ENCODE results near the gene CLDN20. TPM values are rescaled to one million over a fixed set of nuclear protein-coding genes. Genes with fewer than 3 reads are reported as not detected.

The CLDN20 gene
- total RNA-seq, 4 donors from 2014 or later: not detected

DNA sequence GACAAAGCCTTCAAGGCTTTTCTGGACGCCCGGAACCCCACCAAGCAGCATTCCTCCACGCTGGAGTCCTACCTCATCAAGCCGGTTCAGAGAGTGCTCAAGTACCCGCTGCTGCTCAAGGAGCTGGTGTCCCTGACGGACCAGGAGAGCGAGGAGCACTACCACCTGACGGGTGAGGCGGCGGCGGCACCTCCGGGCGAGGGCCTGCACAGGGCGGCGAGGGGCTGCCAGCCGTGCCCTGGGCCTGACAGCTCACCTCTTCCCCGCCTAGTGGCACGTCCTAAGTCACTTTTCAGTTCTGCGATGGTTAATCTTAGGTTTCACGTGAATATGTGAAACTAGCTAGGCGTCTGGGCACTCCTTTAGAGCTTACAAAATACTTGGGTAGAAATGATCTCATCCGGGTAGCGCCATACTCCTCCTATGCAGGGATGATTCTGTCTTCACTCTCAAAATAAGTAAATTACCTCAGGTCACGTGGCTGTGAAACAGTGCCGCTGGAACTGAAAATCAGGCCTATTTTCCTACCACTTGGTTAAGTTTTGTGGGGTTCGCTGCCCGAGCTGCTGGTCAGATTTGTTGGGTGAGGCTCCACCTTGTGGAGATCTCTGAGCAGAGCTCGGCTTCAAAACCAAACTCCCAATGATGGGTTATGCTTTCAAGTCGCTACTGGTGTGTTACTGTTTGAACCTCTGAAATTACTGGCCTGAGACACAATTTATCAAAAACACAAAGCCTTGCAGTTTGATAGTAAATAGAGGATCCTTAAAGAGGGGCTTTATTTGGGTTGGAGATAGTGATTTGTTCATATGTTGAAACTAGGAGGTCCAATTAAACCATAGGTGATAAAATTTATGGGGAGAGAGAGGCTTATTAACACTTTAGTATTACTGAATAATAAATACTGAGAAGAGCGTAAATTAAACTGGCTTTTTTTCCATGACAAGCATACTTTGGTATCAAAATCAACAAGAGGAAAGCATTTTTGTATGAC is 15.5 kb upstream of the CLDN20 start:
- TF ChIP-seq EP300 (IDR thresholded peaks at IDR 0.05) (no peak), POLR2A (IDR thresholded peaks at IDR 0.05; ENCODE audit: low read depth) (no peak), POLR2AphosphoS5 (IDR thresholded peaks at IDR 0.05) (peak in 1 of 2 donors; percentile 22)
- TF ChIP-seq, protein P1, sequence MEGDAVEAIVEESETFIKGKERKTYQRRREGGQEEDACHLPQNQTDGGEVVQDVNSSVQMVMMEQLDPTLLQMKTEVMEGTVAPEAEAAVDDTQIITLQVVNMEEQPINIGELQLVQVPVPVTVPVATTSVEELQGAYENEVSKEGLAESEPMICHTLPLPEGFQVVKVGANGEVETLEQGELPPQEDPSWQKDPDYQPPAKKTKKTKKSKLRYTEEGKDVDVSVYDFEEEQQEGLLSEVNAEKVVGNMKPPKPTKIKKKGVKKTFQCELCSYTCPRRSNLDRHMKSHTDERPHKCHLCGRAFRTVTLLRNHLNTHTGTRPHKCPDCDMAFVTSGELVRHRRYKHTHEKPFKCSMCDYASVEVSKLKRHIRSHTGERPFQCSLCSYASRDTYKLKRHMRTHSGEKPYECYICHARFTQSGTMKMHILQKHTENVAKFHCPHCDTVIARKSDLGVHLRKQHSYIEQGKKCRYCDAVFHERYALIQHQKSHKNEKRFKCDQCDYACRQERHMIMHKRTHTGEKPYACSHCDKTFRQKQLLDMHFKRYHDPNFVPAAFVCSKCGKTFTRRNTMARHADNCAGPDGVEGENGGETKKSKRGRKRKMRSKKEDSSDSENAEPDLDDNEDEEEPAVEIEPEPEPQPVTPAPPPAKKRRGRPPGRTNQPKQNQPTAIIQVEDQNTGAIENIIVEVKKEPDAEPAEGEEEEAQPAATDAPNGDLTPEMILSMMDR (IDR thresholded peaks at IDR 0.05): peak; percentile 76 to 78 (median 77)
- no peaks in the 10 kb centered on the region for H3K27me3 ChIP-seq
- DNase-seq (ENCODE audit: extremely low spot score): no peak
- H3K9me3 ChIP-seq: no peaks in the 10 kb centered on the region
- peaks cover 0 to 34% (median 2%) of the 10 kb centered on the region in 4 donors for H3K36me3 ChIP-seq
- WGBS: 69% methylated on average over 30 of the region's 30 CpGs
- H3K4me1 ChIP-seq: peaks cover 6 to 56% (median 32%) of the 10 kb centered on the region in 4 donors
- intact Hi-C loops (cut with DNase I): no loop called here
- peak overlapping the region in 1 of 4 donors; percentile 42 for H3K4me3 ChIP-seq
- peak overlapping the region; percentile 73 to 84 (median 74) for H3K27ac ChIP-seq (replicated peaks in 1 of 4)

DNA sequence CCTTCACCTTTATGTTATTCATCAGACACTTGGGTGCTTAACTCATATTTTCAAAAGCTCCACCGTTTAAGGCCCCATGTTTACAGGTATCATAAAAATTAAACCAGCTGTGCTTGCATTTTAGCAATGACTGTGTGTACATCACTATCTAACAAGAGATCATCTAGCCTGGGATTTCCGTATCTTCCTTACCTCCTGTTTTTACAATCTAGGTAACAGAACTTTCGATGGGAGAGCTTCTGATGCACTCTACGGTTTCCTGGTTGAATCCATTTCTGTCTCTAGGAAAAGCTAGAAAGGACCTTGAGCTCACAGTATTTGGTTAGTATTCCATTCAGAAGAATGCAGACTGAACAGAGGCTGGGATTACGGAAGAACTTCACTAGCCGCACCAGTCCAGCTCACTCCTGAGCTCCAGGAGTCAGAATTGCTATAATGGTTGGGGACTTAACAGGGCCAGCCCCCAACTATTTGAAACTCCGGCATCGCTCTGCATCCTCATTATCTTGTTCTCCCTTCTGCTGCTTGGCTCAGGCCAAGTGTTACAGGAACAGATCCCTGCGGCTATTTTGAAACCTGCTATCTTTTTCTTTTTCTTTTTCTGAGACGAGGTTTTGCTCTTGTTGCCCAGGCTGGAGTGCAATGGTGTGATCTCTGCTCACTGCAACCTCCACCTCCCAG is 13.0 kb upstream of the CLDN20 start:
- intact Hi-C loops (cut with DNase I): loop anchor here (2.0 to 5.0 kb wide), 2 partner anchors 72 to 324 kb away; no protein-coding TSS in a partner anchor
- no peaks in the 10 kb centered on the region for H3K27me3 ChIP-seq
- peaks cover 0 to 57% (median 7%) of the 10 kb centered on the region in 4 donors for H3K36me3 ChIP-seq
- WGBS: 91% methylated on average over 10 of the region's 10 CpGs
- H3K27ac ChIP-seq (replicated peaks in 1 of 4): no peak overlapping the region
- TF ChIP-seq, protein P1 (IDR thresholded peaks at IDR 0.05): no peak
- TF ChIP-seq POLR2A (IDR thresholded peaks at IDR 0.05; ENCODE audit: low read depth) (no peak), EP300 (IDR thresholded peaks at IDR 0.05) (no peak), POLR2AphosphoS5 (IDR thresholded peaks at IDR 0.05) (no peak)
- peaks cover 9 to 42% (median 31%) of the 10 kb centered on the region in 4 donors for H3K4me1 ChIP-seq
- DNase-seq (ENCODE audit: extremely low spot score): no peak
- no peaks in the 10 kb centered on the region for H3K9me3 ChIP-seq
- H3K4me3 ChIP-seq: no peak overlapping the region

DNA sequence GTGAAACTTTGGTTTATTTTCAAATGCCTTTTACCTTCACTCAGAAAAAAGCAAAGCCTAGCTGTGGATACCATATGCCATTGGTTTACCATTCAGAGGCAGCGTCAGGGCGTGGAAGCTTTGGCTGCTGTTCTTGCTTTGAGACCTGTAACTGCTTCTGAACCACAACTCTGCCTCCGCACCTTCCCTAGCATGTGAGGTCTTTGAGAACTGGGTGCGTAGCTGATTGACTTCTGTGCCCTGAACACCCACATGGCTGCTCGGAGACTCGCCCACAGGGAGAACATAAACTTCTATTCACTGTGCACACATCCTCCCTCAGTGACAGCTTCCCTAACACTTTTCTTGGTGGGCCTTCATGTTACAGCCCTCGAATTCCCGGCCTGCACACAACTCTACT is 11.2 kb upstream of the CLDN20 start:
- intact Hi-C loops (cut with DNase I): loop anchor here (5.0 kb wide), 1 partner anchor 325 kb away; no protein-coding TSS in a partner anchor
- TF ChIP-seq, protein P1 (IDR thresholded peaks at IDR 0.05): no peak
- TF ChIP-seq EP300 (IDR thresholded peaks at IDR 0.05) (no peak), POLR2A (IDR thresholded peaks at IDR 0.05; ENCODE audit: low read depth) (no peak), POLR2AphosphoS5 (IDR thresholded peaks at IDR 0.05) (no peak)
- 94% methylated on average over 8 of the region's 8 CpGs for WGBS

DNA sequence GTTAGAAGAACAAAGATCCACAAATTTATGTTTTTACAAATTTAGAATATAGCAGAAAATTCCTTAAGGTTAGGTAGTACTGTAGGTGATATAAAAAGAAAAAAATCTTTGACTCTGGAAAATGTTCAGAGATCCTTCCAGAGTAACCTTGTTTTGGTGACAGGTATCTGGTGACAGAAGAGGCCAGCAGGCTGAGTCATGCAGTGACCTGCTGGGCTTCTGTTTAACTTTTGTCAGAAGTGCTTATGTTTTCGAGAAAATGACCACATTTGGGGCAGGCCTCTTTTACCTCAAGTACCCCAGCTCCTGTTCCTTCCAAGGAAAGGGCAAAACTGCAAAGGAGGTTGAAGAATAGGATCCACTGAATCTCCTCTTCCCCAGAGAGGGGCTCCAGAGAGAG is 10.5 kb upstream of the CLDN20 start:
- DNase-seq (ENCODE audit: extremely low spot score): no peak
- Histone ChIP-seq H3K36me3 (peaks cover 6 to 82% (median 16%) of the 10 kb centered on the region in 4 donors), H3K4me3 (no peak overlapping the region), H3K9me3 (no peaks in the 10 kb centered on the region), H3K4me1 (peaks cover 4 to 19% (median 15%) of the 10 kb centered on the region in 4 donors), H3K27ac (replicated peaks in 1 of 4) (peak overlapping the region; percentile 32 to 53 (median 48)), H3K27me3 (no peaks in the 10 kb centered on the region)
- intact Hi-C loops (cut with DNase I): loop anchor here (5.0 kb wide), 1 partner anchor 326 kb away; no protein-coding TSS in a partner anchor
- no peak for TF ChIP-seq POLR2A (IDR thresholded peaks at IDR 0.05; ENCODE audit: low read depth)
- no peak for TF ChIP-seq POLR2AphosphoS5 (IDR thresholded peaks at IDR 0.05)
- TF ChIP-seq, protein P1 (IDR thresholded peaks at IDR 0.05): no peak
- no peak for TF ChIP-seq EP300 (IDR thresholded peaks at IDR 0.05)
- 53% methylated on average over 1 of the region's 1 CpG for WGBS

More for the DNA sequence above, 11.2 kb upstream of the CLDN20 start:
- H3K27ac ChIP-seq (replicated peaks in 1 of 4): peak overlapping the region; percentile 32 to 53 (median 48)
- no peaks in the 10 kb centered on the region for H3K27me3 ChIP-seq
- H3K9me3 ChIP-seq: no peaks in the 10 kb centered on the region
- DNase-seq (ENCODE audit: extremely low spot score): peak; percentile 86
- H3K4me3 ChIP-seq: no peak overlapping the region
- peaks cover 9 to 27% (median 22%) of the 10 kb centered on the region in 4 donors for H3K4me1 ChIP-seq
- H3K36me3 ChIP-seq: peaks cover 1 to 75% (median 16%) of the 10 kb centered on the region in 4 donors
